GM12891 (cell line): ENCODE measurements around the gene SCGB1C2.
A peak's percentile ranks its signal among the peaks of the same experiment; 100 is the strongest.

ENCODE experiments used
- DNase-seq: peaks from one replicate; pipeline ENCODE4 v3.0.0; 2011; ENCODE audit warnings: low spot score; ENCODE audit not compliant: insufficient read length
- FAIRE-seq: peaks from 2 replicates; lab custom pipeline; 2011; peaks lifted over from hg19 to GRCh38; lab: Jason Lieb, UNC
- PAX5 ChIP-seq: IDR thresholded peaks from 2 replicates; pipeline ENCODE4 v1.6.1; 2011; ENCODE audit warnings: low read length, moderate library complexity, mild to moderate bottlenecking; ENCODE audit not compliant: insufficient read depth, severe bottlenecking
- POLR2A ChIP-seq: IDR thresholded peaks from 2 replicates; pipeline ENCODE4 v1.6.1; 2011; ENCODE audit warnings: low read depth, low read length, control low read depth
- POLR2AphosphoS5 ChIP-seq: IDR thresholded peaks from 2 replicates; pipeline ENCODE4 v1.6.1; 2011; ENCODE audit warnings: low read depth, low read length, control low read depth
- POU2F2 ChIP-seq: IDR thresholded peaks from 2 replicates; pipeline ENCODE4 v1.6.1; 2011; ENCODE audit warnings: low read depth, mild to moderate bottlenecking, control low read depth, low read length, moderate library complexity
- SPI1 ChIP-seq: IDR thresholded peaks from 2 replicates; pipeline ENCODE4 v1.6.1; 2011; ENCODE audit warnings: low read depth, low read length, control low read depth
- TAF1 ChIP-seq: IDR thresholded peaks from 2 replicates; pipeline ENCODE4 v1.6.1; 2011; ENCODE audit warnings: low read depth, low read length, control low read depth

Gene SCGB1C2

GRCh38 chr17:143785-144281 lies 6.5 kb downstream of the SCGB1C2 start:
- DNase-seq, result peak; percentile 96
- no peak for FAIRE-seq

GRCh38 chr17:144936-145670 lies 7.7 kb downstream of the SCGB1C2 start:
- DNase-seq, result no peak
- TF ChIP-seq PAX5 (no peak), TAF1 (no peak), SPI1 (no peak), POLR2A (no peak)
- FAIRE-seq, result no peak

More at GRCh38 chr17:143785-144281, 6.5 kb downstream of the SCGB1C2 start:
- TF ChIP-seq POU2F2, result no peak
- TF ChIP-seq POLR2A, result no peak
- TF ChIP-seq PAX5, result peak; percentile 3
- TF ChIP-seq SPI1, result no peak
- no peak for TF ChIP-seq POLR2AphosphoS5
- no peak for TF ChIP-seq TAF1

GRCh38 chr17:145671-146541 lies 8.5 kb downstream of the SCGB1C2 start:
- DNase-seq, result no peak
- TF ChIP-seq PAX5 (no peak), POLR2A (no peak), TAF1 (no peak), POLR2AphosphoS5 (no peak), POU2F2 (no peak), SPI1 (no peak)
- no peak for FAIRE-seq

- FAIRE-seq, result no peak
These were observed 9.2 kb downstream of the SCGB1C2 start for GRCh38 chr17:146546-146945.

GRCh38 chr17:146983-147761 lies 9.8 kb downstream of the SCGB1C2 start:
- no peak for DNase-seq
- TF ChIP-seq POLR2A (no peak), POLR2AphosphoS5 (no peak), SPI1 (no peak), PAX5 (no peak), POU2F2 (no peak), TAF1 (no peak)
- FAIRE-seq, result no peak

More at GRCh38 chr17:146546-146945, 9.2 kb downstream of the SCGB1C2 start:
- no peak for TF ChIP-seq TAF1
- no peak for TF ChIP-seq POLR2AphosphoS5
- no peak for TF ChIP-seq POU2F2
- no peak for TF ChIP-seq POLR2A
- TF ChIP-seq PAX5, result no peak
- TF ChIP-seq SPI1, result no peak
- no peak for DNase-seq

GRCh38 chr17:147796-148740 lies 10.7 kb downstream of the SCGB1C2 start:
- no peak for TF ChIP-seq TAF1
- no peak for TF ChIP-seq POU2F2
- no peak for TF ChIP-seq SPI1
- no peak for TF ChIP-seq POLR2A
- TF ChIP-seq POLR2AphosphoS5, result no peak
- no peak for TF ChIP-seq PAX5
- DNase-seq (no peak), FAIRE-seq (no peak)

- DNase-seq, result no peak
- no peak for TF ChIP-seq POU2F2
- no peak for TF ChIP-seq TAF1
- no peak for TF ChIP-seq PAX5
- TF ChIP-seq POLR2A, result no peak
- TF ChIP-seq POLR2AphosphoS5, result no peak
- no peak for TF ChIP-seq SPI1
- FAIRE-seq, result no peak
These were observed 11.4 kb downstream of the SCGB1C2 start for GRCh38 chr17:148757-149156.

- DNase-seq, result no peak
- TF ChIP-seq POLR2AphosphoS5 (no peak), TAF1 (no peak), POU2F2 (no peak), SPI1 (no peak)
- no peak for FAIRE-seq
These were observed 11.9 kb downstream of the SCGB1C2 start for GRCh38 chr17:149231-149630.
